GM21515 (cell line): ENCODE results near the gene POLR3H.
A peak's percentile ranks its signal among the peaks of the same experiment; 100 is the strongest.
"Not testable (repeated sequence)": the region's sequence is repeated elsewhere in the genome, so short reads cannot be mapped to it uniquely, and the experiment has no call there.

ENCODE experiments used
- ATAC-seq: cut with Tn5 transposase; IDR thresholded peaks from one replicate; pipeline ENCODE4 v1.9.1; 2021; ENCODE audit not compliant: unreplicated experiment

POLR3H gene, protein sequence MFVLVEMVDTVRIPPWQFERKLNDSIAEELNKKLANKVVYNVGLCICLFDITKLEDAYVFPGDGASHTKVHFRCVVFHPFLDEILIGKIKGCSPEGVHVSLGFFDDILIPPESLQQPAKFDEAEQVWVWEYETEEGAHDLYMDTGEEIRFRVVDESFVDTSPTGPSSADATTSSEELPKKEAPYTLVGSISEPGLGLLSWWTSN

DNA sequence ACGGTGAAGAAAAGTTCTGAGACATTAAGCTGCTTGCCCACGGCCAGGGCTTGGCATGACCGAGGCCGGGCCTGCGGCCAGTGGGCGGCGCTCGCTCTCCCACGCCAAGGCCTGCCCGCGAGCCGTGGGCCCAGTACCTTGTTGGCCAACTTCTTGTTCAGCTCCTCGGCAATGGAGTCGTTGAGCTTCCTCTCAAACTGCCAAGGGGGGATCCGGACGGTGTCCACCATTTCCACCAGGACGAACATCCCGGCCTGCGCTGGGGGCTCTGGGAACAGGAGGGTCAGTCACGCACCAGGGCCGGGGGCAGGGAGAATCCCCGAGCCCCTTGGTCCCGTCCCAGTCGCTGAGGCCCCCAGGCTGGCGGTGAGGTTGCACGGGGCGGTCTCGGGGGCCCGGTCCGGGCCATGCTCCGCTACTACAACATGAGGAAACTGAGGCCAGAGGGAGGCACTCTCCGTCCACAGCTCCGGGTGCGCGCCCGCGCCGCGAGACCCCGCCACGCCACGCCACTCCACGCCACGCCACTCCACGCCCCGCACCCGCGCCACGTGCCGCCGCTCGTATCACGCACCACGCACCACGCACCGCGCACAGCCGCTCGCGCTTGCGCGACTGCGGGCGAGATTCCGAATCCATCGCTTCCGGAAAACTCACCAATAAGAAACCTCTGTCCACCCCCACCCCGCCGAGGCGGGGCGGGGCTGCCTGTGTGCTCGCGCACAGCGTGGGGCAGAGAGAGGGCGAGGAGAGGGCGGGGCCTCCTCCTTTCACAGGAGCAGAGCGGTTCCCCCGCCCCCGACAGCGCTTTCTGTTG lies at the start of gene POLR3H:
POLR3H (minus strand) TSS at position 617 of the 817 bp plus-strand sequence; CDS start at position 248, 369 bp downstream.
- peak; percentile 89 for ATAC-seq

- not testable (repeated sequence) for ATAC-seq
Measured at GRCh38 chr22:41593336-41593960, 49.2 kb upstream of the POLR3H start.

GRCh38 chr22:41589391-41590241 lies 45.3 kb upstream of the POLR3H start, which contains the start of gene PMM1:
PMM1 (minus strand) TSS chr22:41589840; CDS start chr22:41589805, 35 bp downstream.
- ATAC-seq = peak; percentile 89

DNA sequence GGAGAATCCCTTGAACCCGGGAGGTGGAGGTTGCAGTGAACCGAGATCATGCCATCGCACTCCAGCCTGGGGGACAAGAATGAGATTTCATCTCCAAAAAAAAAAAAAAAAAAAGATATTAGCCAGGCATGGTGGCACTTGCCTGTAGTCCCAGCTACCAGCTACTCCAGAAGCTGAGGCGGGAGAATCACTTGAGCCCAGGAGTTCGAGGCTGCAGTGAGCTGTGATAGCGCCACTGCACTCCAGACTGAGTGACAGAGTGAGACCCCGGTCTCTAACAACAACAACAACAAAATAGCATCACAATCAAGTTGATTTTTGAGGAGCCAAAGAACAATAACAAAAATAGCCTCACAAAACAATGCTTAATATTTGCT lies 43.1 kb upstream of the POLR3H start:
- no peak for ATAC-seq

- no peak for ATAC-seq
Measured at GRCh38 chr22:41585898-41586297, 41.6 kb upstream of the POLR3H start.

DNA sequence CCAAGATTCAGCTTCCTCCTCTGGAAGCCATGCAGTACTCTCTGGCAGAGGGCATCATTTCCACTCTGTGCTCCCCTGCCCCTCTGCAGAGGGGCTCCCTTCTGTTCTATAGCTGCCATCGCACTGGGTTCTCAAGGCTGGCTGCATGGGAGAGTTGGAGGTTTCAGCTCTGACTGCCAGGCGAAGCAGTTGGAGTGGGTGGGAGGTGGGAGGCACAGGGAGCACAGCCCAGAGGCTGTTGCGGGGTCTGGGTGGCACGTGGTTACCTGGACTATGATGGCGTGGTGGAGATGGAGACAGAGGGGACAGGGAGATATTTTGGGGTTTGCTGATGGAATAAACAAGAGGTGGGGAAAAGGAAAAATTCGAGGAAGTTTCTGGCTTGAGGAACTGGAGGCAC lies 40.6 kb upstream of the POLR3H start:
- no peak for ATAC-seq

DNA sequence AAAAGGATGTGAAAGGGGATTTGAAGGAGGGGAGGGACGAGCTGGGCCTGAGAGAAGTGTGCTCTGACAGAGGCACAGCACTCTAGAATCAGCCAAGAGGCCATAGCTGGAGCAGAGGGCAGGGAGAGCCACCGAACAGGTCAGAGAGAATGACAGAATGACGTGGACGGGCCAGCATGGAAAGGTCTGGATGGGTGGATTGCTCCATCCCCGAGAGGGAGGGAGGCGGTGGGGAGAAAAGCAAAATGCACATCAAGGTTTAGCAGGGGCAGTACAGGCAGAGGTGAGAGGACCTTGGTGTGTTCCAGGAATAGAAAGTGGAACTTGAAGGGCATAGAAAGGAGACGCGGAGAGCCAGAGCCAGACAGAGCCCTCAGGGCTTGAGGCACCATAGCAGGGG lies 38.4 kb upstream of the POLR3H start:
- ATAC-seq = no peak

GRCh38 chr22:41579997-41580355 lies 35.7 kb upstream of the POLR3H start:
- ATAC-seq = no peak

GRCh38 chr22:41579297-41579996 lies 35.2 kb upstream of the POLR3H start:
- ATAC-seq = no peak

- ATAC-seq = no peak
Measured at GRCh38 chr22:41578818-41579217, 34.5 kb upstream of the POLR3H start.

- ATAC-seq = no peak
Measured at GRCh38 chr22:41578114-41578513, 33.8 kb upstream of the POLR3H start.

GRCh38 chr22:41576877-41577276 lies 32.6 kb upstream of the POLR3H start:
- ATAC-seq = no peak

- ATAC-seq = no peak
Measured at GRCh38 chr22:41575533-41575932, 31.3 kb upstream of the POLR3H start.

GRCh38 chr22:41574847-41575381 lies 30.6 kb upstream of the POLR3H start:
- no peak for ATAC-seq

DNA sequence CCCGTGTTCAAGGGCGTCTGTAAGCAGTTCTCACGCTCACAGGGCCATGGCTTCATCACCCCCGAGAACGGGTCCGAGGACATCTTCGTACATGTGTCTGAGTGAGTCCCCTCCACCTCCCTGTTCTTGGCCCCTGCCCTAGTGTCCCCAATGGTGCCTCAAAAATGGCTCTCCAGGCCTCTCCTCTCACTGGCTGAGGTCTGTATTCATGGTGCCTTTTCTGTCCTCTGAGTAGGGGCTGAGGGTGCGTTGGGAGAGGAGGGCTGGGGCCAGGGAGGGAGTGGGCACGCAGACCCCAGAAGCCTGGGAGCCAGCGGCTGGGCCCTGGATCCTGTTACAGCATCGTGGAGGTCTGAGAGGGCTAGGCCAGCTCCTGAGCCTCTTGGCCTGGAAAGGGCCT lies 29.4 kb upstream of the POLR3H start:
- ATAC-seq = no peak

GRCh38 chr22:41572305-41572704 lies 28.0 kb upstream of the POLR3H start:
- ATAC-seq = not testable (repeated sequence)

- no peak for ATAC-seq
Measured at GRCh38 chr22:41571786-41572185, 27.5 kb upstream of the POLR3H start.

DNA sequence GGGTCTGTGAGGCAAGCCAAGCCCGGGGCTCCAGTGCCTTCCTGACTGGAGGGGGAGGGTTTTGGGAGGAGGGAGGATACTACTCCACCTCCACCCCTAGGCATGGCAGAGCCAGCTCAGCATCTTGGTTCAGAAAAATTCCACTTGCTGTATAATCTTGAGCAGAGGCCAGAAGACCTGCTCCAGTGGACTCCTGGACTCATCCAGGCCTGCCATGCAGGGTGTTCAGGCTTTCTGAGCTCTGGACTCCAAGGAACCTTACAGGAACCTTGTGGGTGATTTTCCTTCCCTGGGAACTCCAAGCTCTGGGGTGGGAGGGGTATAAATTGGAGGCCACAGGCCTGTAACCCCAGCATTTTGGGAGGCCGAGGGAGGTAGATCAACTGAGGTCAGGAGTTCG lies 26.0 kb upstream of the POLR3H start:
- no peak for ATAC-seq

- no peak for ATAC-seq
Measured at GRCh38 chr22:41568811-41569210, 24.5 kb upstream of the POLR3H start.

DNA sequence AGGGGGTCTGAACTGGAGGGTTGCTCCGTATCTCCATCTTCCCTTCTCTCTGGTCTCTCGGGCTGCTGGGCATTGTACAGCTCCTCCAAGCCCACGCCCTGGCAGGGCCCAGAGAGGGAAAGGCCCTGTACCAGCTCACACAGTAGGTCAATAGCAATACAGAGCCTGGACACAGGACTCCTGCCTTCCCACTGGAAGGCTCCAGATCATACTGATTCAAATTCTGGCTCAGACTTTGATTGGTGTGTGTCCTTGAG lies 23.2 kb upstream of the POLR3H start:
- ATAC-seq = no peak
